Limb (tissue), 2 donors: Measurements from ENCODE around the gene BPGM.
A peak's percentile ranks its signal among the peaks of the same experiment; 100 is the strongest.

Experiments
- DNase-seq, 2 donors: peaks; one replicate each; pipeline ENCODE4 v3.0.0-alpha.2; 2016; ENCODE audit errors: extremely low spot score in 2 of 2

Gene BPGM

GRCh38 chr7:134718211-134718875 lies 71.7 kb downstream of the BPGM start:
- DNase-seq: no peak

GRCh38 chr7:134720091-134720935 lies 73.7 kb downstream of the BPGM start:
- peak in 1 of 2 donors; percentile 78 for DNase-seq

GRCh38 chr7:134721171-134721570 lies 74.5 kb downstream of the BPGM start:
- DNase-seq: no peak

GRCh38 chr7:134722786-134723322 lies 76.2 kb downstream of the BPGM start:
- no peak for DNase-seq

DNA sequence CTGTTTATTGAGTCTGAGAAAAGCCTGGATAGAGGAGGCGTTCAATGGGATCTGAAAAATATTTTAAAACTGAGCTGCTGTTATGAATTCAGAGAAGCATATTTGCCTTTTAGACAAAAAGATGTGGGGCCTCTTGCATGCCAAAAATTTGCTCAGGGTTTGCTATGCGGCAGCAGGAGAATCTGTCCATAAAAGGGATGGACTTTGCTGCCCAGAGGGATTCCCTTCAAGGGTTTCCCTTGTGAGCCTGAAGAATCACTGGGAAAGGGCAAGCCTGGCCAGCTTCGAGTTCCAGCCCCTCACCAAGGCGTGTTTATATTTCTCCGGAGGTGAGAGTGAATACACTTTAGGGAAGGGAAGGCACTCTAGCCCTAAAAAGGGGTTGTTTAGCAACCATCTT lies 77.2 kb downstream of the BPGM start:
- no peak for DNase-seq

DNA sequence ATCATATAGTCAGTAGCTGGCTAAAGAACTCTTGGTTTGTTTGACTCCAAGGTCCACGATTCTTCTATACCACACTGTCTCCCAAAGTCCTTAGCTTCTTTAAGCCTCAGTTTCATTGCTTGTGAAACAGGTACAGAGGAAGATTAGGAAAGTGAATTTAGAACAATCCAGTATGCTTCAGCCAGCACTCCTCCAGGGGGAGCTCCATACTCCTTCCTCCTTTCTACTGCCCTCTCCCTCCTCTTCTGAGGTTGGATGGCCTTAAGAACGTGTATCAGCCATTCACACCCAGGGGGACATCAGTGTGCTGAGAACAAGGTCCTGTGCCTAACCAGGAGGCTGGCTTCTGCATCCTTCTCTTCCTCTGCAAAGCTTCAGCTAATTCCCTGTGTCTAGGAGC lies 78.0 kb downstream of the BPGM start:
- no peak for DNase-seq

- DNase-seq: no peak
Observed at GRCh38 chr7:134726581-134726980, 79.9 kb downstream of the BPGM start.

- no peak for DNase-seq
Observed at GRCh38 chr7:134727711-134728110, 81.1 kb downstream of the BPGM start.
